ENCODE results near the gene SELENOW. TPM values are rescaled to one million over a fixed set of nuclear protein-coding genes. Genes with fewer than 3 reads are reported as not detected.

The SELENOW gene
- 100 to 1,000 TPM; 233 to 596 TPM for total RNA-seq
- 100 to 1,000 TPM; 161 to 238 (median 211) TPM for polyA plus RNA-seq (ENCODE audit: insufficient read length in 6 of 6)
- long read RNA-seq, donor 1, transcript SELENOW-215 (1 exons, 2,503 nt): minor isoform, 32 of 297 reads
- long read RNA-seq, donor 1, transcript SELENOW-212 (6 exons, 888 nt): major isoform, 233 of 297 reads
- long read RNA-seq, donor 1, partial matches to known transcripts: 6 of 297 reads
- long read RNA-seq, donor 1, other reads (novel, unspliced or antisense): 17 of 297 reads
- long read RNA-seq, donor 2, transcript SELENOW-215 (1 exons, 2,503 nt): minor isoform, 36 of 194 reads
- long read RNA-seq, donor 2, transcript SELENOW-204 (5 exons, 535 nt): minor isoform, 6 of 194 reads
- long read RNA-seq, donor 2, transcript SELENOW-206 (5 exons, 2,437 nt): minor isoform, 6 of 194 reads
- long read RNA-seq, donor 2, transcript SELENOW-212 (6 exons, 888 nt): major isoform, 143 of 194 reads
- long read RNA-seq, donor 2, partial matches to known transcripts: 0 of 194 reads
- long read RNA-seq, donor 2, other reads (novel, unspliced or antisense): 0 of 194 reads
- long read RNA-seq, donor 3, transcript SELENOW-210 (3 exons, 312 nt): minor isoform, 5 of 213 reads
- long read RNA-seq, donor 3, transcript SELENOW-215 (1 exons, 2,503 nt): minor isoform, 25 of 213 reads
- long read RNA-seq, donor 3, transcript SELENOW-212 (6 exons, 888 nt): major isoform, 172 of 213 reads
- long read RNA-seq, donor 3, partial matches to known transcripts: 0 of 213 reads
- long read RNA-seq, donor 3, other reads (novel, unspliced or antisense): 5 of 213 reads
- long read RNA-seq, donor 4, transcript SELENOW-215 (1 exons, 2,503 nt): minor isoform, 180 of 812 reads
- long read RNA-seq, donor 4, transcript SELENOW-212 (6 exons, 888 nt): major isoform, 617 of 812 reads
- long read RNA-seq, donor 4, partial matches to known transcripts: 0 of 812 reads
- long read RNA-seq, donor 4, other reads (novel, unspliced or antisense): 10 of 812 reads
- long read RNA-seq, donor 5, transcript SELENOW-212 (6 exons, 888 nt): major isoform, 157 of 201 reads
- long read RNA-seq, donor 5, transcript SELENOW-215 (1 exons, 2,503 nt): minor isoform, 28 of 201 reads
- long read RNA-seq, donor 5, partial matches to known transcripts: 0 of 201 reads
- long read RNA-seq, donor 5, other reads (novel, unspliced or antisense): 5 of 201 reads
- long read RNA-seq, donor 6, transcript SELENOW-206 (5 exons, 2,437 nt): minor isoform, 5 of 327 reads
- long read RNA-seq, donor 6, transcript SELENOW-212 (6 exons, 888 nt): major isoform, 238 of 327 reads
- long read RNA-seq, donor 6, transcript SELENOW-215 (1 exons, 2,503 nt): minor isoform, 54 of 327 reads
- long read RNA-seq, donor 6, partial matches to known transcripts: 0 of 327 reads
- long read RNA-seq, donor 6, other reads (novel, unspliced or antisense): 17 of 327 reads
- long read RNA-seq, donor 7, transcript SELENOW-215 (1 exons, 2,503 nt): minor isoform, 10 of 97 reads
- long read RNA-seq, donor 7, transcript SELENOW-210 (3 exons, 312 nt): minor isoform, 6 of 97 reads
- long read RNA-seq, donor 7, transcript SELENOW-212 (6 exons, 888 nt): major isoform, 75 of 97 reads
- long read RNA-seq, donor 7, partial matches to known transcripts: 0 of 97 reads
- long read RNA-seq, donor 7, other reads (novel, unspliced or antisense): 0 of 97 reads
- long read RNA-seq, donor 8, transcript SELENOW-206 (5 exons, 2,437 nt): minor isoform, 5 of 123 reads
- long read RNA-seq, donor 8, transcript SELENOW-210 (3 exons, 312 nt): minor isoform, 5 of 123 reads
- long read RNA-seq, donor 8, transcript SELENOW-215 (1 exons, 2,503 nt): minor isoform, 13 of 123 reads
- long read RNA-seq, donor 8, transcript SELENOW-212 (6 exons, 888 nt): major isoform, 96 of 123 reads
- long read RNA-seq, donor 8, partial matches to known transcripts: 0 of 123 reads
- long read RNA-seq, donor 8, other reads (novel, unspliced or antisense): 0 of 123 reads
- long read RNA-seq, donor 9, partial matches to known transcripts: 0 of 4 reads
- long read RNA-seq, donor 9, other reads (novel, unspliced or antisense): 0 of 4 reads
- long read RNA-seq, donor 10, transcript SELENOW-212 (6 exons, 888 nt): major isoform, 279 of 289 reads
- long read RNA-seq, donor 10, partial matches to known transcripts: 0 of 289 reads
- long read RNA-seq, donor 10, other reads (novel, unspliced or antisense): 4 of 289 reads
- long read RNA-seq, donor 11: 0 reads
- long read RNA-seq, donor 12, transcript SELENOW-212 (6 exons, 888 nt): major isoform, 146 of 183 reads
- long read RNA-seq, donor 12, transcript SELENOW-215 (1 exons, 2,503 nt): minor isoform, 23 of 183 reads
- long read RNA-seq, donor 12, partial matches to known transcripts: 0 of 183 reads
- long read RNA-seq, donor 12, other reads (novel, unspliced or antisense): 0 of 183 reads

GRCh38 chr19:47778049-47778953 is at the start of gene SELENOW:
Gene SELENOW, plus strand, starts transcription at chr19:47778703. Its CDS starts 83 bp downstream, at chr19:47778786.
- Histone ChIP-seq H3K4me3 (peak within 1 kb of the TSS; percentile 74 to 92), H3K9me3 (no peaks in the 10 kb centered on the region), H3K27me3 (no peaks in the 10 kb centered on the region), H3K27ac (peak within 1 kb of the TSS; percentile 94 to 98), H3K4me1 (peaks cover 29 to 31% of the 10 kb centered on the region in 2 donors), H3K36me3 (peaks cover 0 to 26% of the 10 kb centered on the region in 2 donors)
- ATAC-seq (peak; percentile 90), DNase-seq (peak; percentile 76 to 92 (median 82))
- TF ChIP-seq, protein P1, sequence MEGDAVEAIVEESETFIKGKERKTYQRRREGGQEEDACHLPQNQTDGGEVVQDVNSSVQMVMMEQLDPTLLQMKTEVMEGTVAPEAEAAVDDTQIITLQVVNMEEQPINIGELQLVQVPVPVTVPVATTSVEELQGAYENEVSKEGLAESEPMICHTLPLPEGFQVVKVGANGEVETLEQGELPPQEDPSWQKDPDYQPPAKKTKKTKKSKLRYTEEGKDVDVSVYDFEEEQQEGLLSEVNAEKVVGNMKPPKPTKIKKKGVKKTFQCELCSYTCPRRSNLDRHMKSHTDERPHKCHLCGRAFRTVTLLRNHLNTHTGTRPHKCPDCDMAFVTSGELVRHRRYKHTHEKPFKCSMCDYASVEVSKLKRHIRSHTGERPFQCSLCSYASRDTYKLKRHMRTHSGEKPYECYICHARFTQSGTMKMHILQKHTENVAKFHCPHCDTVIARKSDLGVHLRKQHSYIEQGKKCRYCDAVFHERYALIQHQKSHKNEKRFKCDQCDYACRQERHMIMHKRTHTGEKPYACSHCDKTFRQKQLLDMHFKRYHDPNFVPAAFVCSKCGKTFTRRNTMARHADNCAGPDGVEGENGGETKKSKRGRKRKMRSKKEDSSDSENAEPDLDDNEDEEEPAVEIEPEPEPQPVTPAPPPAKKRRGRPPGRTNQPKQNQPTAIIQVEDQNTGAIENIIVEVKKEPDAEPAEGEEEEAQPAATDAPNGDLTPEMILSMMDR (IDR thresholded peaks at IDR 0.05): no peak
- intact Hi-C loops (cut with DNase I): no loop called here

- peaks cover 17 to 58% of the 10 kb centered on the region in 2 donors for H3K4me1 ChIP-seq
- H3K27me3 ChIP-seq: peaks cover 0 to 20% of the 10 kb centered on the region in 2 donors
- DNase-seq (peak in 3 of 4 donors; percentile 70 to 85 (median 83)), ATAC-seq (peak; percentile 89)
- H3K4me3 ChIP-seq: peak overlapping the region in 1 of 2 donors; percentile 30
- intact Hi-C loops (cut with DNase I): no loop called here
- TF ChIP-seq, protein P1 (IDR thresholded peaks at IDR 0.05): no peak
- peaks cover 0 to 43% of the 10 kb centered on the region in 2 donors for H3K36me3 ChIP-seq
- H3K27ac ChIP-seq: peak overlapping the region; percentile 77 to 91
- no peaks in the 10 kb centered on the region for H3K9me3 ChIP-seq
Measured at GRCh38 chr19:47729468-47729798, 49.1 kb upstream of the SELENOW start.

DNA sequence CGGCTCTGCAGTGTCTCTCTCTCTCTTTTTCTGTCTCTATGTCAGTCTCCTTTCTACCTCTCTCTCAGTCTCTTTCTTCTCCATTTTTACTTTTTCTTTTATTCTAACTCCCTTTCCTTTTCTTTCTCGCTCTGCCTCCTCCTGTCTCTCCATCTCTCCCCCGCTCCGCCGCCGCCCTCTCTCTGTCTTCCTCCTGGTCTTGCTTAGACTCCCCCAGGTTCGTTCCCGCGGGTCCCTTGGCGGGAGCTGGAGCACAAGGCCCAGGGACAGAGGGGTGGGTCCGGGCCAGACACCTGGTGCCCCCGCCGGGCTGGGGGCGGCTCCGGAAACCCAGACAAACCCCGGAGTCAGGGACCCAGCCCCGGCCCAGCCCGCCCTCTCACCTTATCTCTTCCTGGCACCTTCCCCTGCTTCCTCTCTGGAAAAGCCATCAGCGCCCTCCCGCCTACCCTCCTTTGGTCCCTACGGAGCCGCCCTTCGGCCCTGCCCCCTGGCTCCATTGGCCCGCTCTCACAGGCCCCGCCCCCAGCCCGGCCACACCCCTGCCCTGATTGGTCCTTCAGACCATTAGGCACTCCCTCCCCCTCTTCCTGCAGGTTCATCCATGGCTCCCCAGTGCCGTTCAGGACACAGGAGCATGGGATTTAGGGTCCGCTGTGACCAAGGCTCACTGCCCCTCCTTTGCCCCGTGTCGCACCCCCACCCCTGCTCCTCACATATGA is 48.5 kb upstream of the SELENOW start:
- Histone ChIP-seq H3K4me3 (peak overlapping the region; percentile 2 to 30), H3K36me3 (peaks cover 0 to 43% of the 10 kb centered on the region in 2 donors), H3K27me3 (peaks cover 0 to 20% of the 10 kb centered on the region in 2 donors), H3K4me1 (peaks cover 15 to 53% of the 10 kb centered on the region in 2 donors), H3K9me3 (no peaks in the 10 kb centered on the region), H3K27ac (peak overlapping the region; percentile 77 to 91)
- intact Hi-C loops (cut with DNase I): no loop called here
- ATAC-seq (peak; percentile 78), DNase-seq (peak in 3 of 4 donors; percentile 68 to 90 (median 77))
- TF ChIP-seq, protein P1 (IDR thresholded peaks at IDR 0.05): no peak
